Mammary epithelial cell (primary cell): Measurements from ENCODE around the gene WDR18.

Experiments used
- CTCF ChIP-seq, 2 donors: IDR thresholded peaks in 1 of 2; conservative IDR thresholded peaks in 1 of 2; 2 replicates each; pipeline ENCODE4 v1.5.1; 2011 to 2012; ENCODE audit warnings: inconsistent platforms in 2 of 2, low read length in 2 of 2, mild to moderate bottlenecking in 2 of 2, control low read depth in 1 of 2, low read depth in 1 of 2; ENCODE audit not compliant: insufficient read depth in 1 of 2; ENCODE audit errors: extremely low read depth in 1 of 2
- EZH2 ChIP-seq: IDR thresholded peaks from 2 replicates; pipeline ENCODE4 v1.6.1; 2012; ENCODE audit warnings: low read length, inconsistent platforms, borderline replicate concordance

- no peak for TF ChIP-seq CTCF (conservative IDR thresholded peaks at IDR 0.05 in 1 of 2, IDR thresholded peaks at IDR 0.05 in 1 of 2; ENCODE audit: extremely low read depth in 1 of 2, insufficient read depth in 1 of 2, low read depth in 1 of 2, low read length in 2 of 2)
- TF ChIP-seq EZH2 = no peak
Measured at GRCh38 chr19:998064-998463, 13.9 kb downstream of the WDR18 start.
